Testis (tissue), 3 donors: ENCODE results near the gene ZBTB20. TPM values are rescaled to one million over a fixed set of nuclear protein-coding genes. Genes with fewer than 3 reads are reported as not detected.

Source experiments
- DNase-seq: peaks from one replicate; pipeline ENCODE4 v3.0.0-alpha.2; 2019
- H3K27ac ChIP-seq, 2 donors: fragments of 200-600 bp; sonication (generic); one replicate each; pipeline ENCODE4 v1.5.1; 2019
- H3K27me3 ChIP-seq: fragments of 200-600 bp; sonication (generic); one replicate; pipeline ENCODE4 v1.5.1; 2019
- H3K36me3 ChIP-seq: fragments of 200-600 bp; sonication (generic); one replicate; pipeline ENCODE4 v1.5.1; 2017; ENCODE audit warnings: low read depth; ENCODE audit errors: missing control alignments
- H3K4me1 ChIP-seq: fragments of 200-600 bp; sonication (generic); one replicate; pipeline ENCODE4 v1.5.1; 2019
- H3K4me3 ChIP-seq, 2 donors: fragments of 200-600 bp; sonication (generic); one replicate each; pipeline ENCODE4 v1.5.1; 2017 to 2019
- H3K9me3 ChIP-seq: fragments of 200-600 bp; sonication (generic); one replicate; pipeline ENCODE4 v1.5.1; 2017
- CTCF ChIP-seq, 3 experiments: fragments of 450-650 bp in 2 of 3; fragments of 200-600 bp in 1 of 3; sonication (generic) in 1 of 3; IDR thresholded peaks; one replicate each; pipeline ENCODE4 v1.5.1; 2016 to 2019; ENCODE audit warnings: antibody characterized with exemption in 3 of 3, mild to moderate bottlenecking in 2 of 3, moderate library complexity in 1 of 3
- POLR2A ChIP-seq: fragments of 450-650 bp; IDR thresholded peaks from one replicate; pipeline ENCODE4 v1.6.1; 2017; ENCODE audit warnings: antibody characterized with exemption, mild to moderate bottlenecking, moderate library complexity
- WGBS, 2 donors: methylation state at CpG; one replicate each; pipeline ENCODE4 v1.1.5; 2018; 5-methylcytosine and 5-hydroxymethylcytosine counted together
- intact Hi-C: fragments of 100-400 bp; cut with DNase I; formaldehyde crosslinking; loops from one replicate; pipeline ENCODE4 v1.15.1; 2023; ENCODE audit warnings: low total_unique reads
- polyA plus RNA-seq: library from polyadenylated mRNA; stranded (reverse); fragments of 350-450 nt; fragmentation: Illumina TruSeq; extraction: RNeasy Lipid Tissue Mini Kit (QIAGEN cat#74804); gene quantifications from one replicate; pipeline ENCODE4 v1.2.3, GENCODE V29; 2014; ENCODE audit warnings: low read depth, low replicate concordance; ENCODE audit not compliant: insufficient read depth
- total RNA-seq, 2 donors: library from RNA; depleted of rRNA; stranded (reverse); fragments of >200 nt; gene quantifications; one replicate each; pipeline ENCODE4 v1.2.3, GENCODE V29; 2016

The ZBTB20 gene
- total and polyA plus RNA-seq, 3 donors from 2014 or later, result 36.8 to 179 (median 126) TPM

GRCh38 chr3:114718898-114719210 lies 428.2 kb downstream of the ZBTB20 start:
- Histone ChIP-seq H3K27me3 (no peaks in the 10 kb centered on the region), H3K27ac (no peak overlapping the region)
- WGBS, 2 donors, result 37 to 41% methylated on average over 1 of the region's 1 CpG

GRCh38 chr3:114718071-114718897 lies 428.8 kb downstream of the ZBTB20 start:
- H3K27ac ChIP-seq, result no peak overlapping the region
- intact Hi-C loops, result no loop called here
- TF ChIP-seq POLR2A, result no peak
- TF ChIP-seq CTCF (IDR thresholded peaks at IDR 0.05), result no peak
- no peaks in the 10 kb centered on the region for H3K9me3 ChIP-seq
- no peaks in the 10 kb centered on the region for H3K36me3 ChIP-seq
- H3K27me3 ChIP-seq, result no peaks in the 10 kb centered on the region
- peaks cover 3% of the 10 kb centered on the region for H3K4me1 ChIP-seq
- WGBS, 2 donors, result 65 to 69% methylated on average over 7 of the region's 7 CpGs
- H3K4me3 ChIP-seq, result no peak overlapping the region
- DNase-seq, result no peak

More at GRCh38 chr3:114718898-114719210, 428.2 kb downstream of the ZBTB20 start:
- intact Hi-C loops, result no loop called here
- Histone ChIP-seq H3K9me3 (no peaks in the 10 kb centered on the region), H3K4me3 (no peak overlapping the region), H3K4me1 (peaks cover 3% of the 10 kb centered on the region), H3K36me3 (no peaks in the 10 kb centered on the region)
- TF ChIP-seq POLR2A, result no peak
- DNase-seq, result no peak

- Histone ChIP-seq H3K4me3 (no peak overlapping the region), H3K9me3 (no peaks in the 10 kb centered on the region), H3K36me3 (no peaks in the 10 kb centered on the region), H3K27ac (no peak overlapping the region), H3K4me1 (peaks cover 3% of the 10 kb centered on the region), H3K27me3 (no peaks in the 10 kb centered on the region)
- no peak for DNase-seq
- intact Hi-C loops, result no loop called here
- TF ChIP-seq CTCF (IDR thresholded peaks at IDR 0.05), result no peak
- no peak for TF ChIP-seq POLR2A
Measured at GRCh38 chr3:114716916-114717315, 430.2 kb downstream of the ZBTB20 start.

- H3K9me3 ChIP-seq, result no peaks in the 10 kb centered on the region
- peaks cover 3% of the 10 kb centered on the region for H3K4me1 ChIP-seq
- whole genome bisulfite sequencing, 2 donors, result 72 to 77% methylated on average over 5 of the region's 5 CpGs
- no peak overlapping the region for H3K27ac ChIP-seq
- H3K4me3 ChIP-seq, result no peak overlapping the region
- no peak for DNase-seq
- intact Hi-C loops, result no loop called here
- no peak for TF ChIP-seq POLR2A
- no peak for TF ChIP-seq CTCF (IDR thresholded peaks at IDR 0.05)
- no peaks in the 10 kb centered on the region for H3K27me3 ChIP-seq
- no peaks in the 10 kb centered on the region for H3K36me3 ChIP-seq
Measured at GRCh38 chr3:114716126-114716525, 431.0 kb downstream of the ZBTB20 start.

- intact Hi-C loops, result no loop called here
- no peaks in the 10 kb centered on the region for H3K27me3 ChIP-seq
- no peaks in the 10 kb centered on the region for H3K9me3 ChIP-seq
- H3K4me1 ChIP-seq, result peaks cover 3% of the 10 kb centered on the region
- no peak for TF ChIP-seq CTCF (IDR thresholded peaks at IDR 0.05)
- no peak for TF ChIP-seq POLR2A
- H3K36me3 ChIP-seq, result no peaks in the 10 kb centered on the region
- no peak for DNase-seq
- H3K27ac ChIP-seq, result no peak overlapping the region
- 87 to 90% methylated on average over 7 of the region's 7 CpGs for WGBS, 2 donors
- H3K4me3 ChIP-seq, result no peak overlapping the region
Measured at GRCh38 chr3:114714957-114715460, 432.1 kb downstream of the ZBTB20 start.
